ENCODE results near the gene PRDM16. TPM values are rescaled to one million over a fixed set of nuclear protein-coding genes. Genes with fewer than 3 reads are reported as not detected.

Gene PRDM16
- total and polyA plus RNA-seq, 2 of the 13 experiments (the other 11 are each of a cell fraction or from before 2014, with no cell fraction given): 0.15 to 0.81 TPM

GRCh38 chr1:3292868-3293562 lies 224.0 kb downstream of the PRDM16 start (continued):
- TF ChIP-seq ZBTB40 (IDR thresholded peaks at IDR 0.05) (no peak), ZBTB40 (CRISPR knock-in tag; IDR thresholded peaks at IDR 0.05) (no peak), GTF3A (CRISPR knock-in tag; conservative IDR thresholded peaks at IDR 0.05) (no peak), RELA (CRISPR knock-in tag; IDR thresholded peaks at IDR 0.05) (no peak), ZNF142 (CRISPR knock-in tag; IDR thresholded peaks at IDR 0.05) (no peak), SSRP1 (CRISPR knock-in tag; IDR thresholded peaks at IDR 0.05) (no peak)
